Measurements from ENCODE around the gene REEP1.

The REEP1 gene

DNA sequence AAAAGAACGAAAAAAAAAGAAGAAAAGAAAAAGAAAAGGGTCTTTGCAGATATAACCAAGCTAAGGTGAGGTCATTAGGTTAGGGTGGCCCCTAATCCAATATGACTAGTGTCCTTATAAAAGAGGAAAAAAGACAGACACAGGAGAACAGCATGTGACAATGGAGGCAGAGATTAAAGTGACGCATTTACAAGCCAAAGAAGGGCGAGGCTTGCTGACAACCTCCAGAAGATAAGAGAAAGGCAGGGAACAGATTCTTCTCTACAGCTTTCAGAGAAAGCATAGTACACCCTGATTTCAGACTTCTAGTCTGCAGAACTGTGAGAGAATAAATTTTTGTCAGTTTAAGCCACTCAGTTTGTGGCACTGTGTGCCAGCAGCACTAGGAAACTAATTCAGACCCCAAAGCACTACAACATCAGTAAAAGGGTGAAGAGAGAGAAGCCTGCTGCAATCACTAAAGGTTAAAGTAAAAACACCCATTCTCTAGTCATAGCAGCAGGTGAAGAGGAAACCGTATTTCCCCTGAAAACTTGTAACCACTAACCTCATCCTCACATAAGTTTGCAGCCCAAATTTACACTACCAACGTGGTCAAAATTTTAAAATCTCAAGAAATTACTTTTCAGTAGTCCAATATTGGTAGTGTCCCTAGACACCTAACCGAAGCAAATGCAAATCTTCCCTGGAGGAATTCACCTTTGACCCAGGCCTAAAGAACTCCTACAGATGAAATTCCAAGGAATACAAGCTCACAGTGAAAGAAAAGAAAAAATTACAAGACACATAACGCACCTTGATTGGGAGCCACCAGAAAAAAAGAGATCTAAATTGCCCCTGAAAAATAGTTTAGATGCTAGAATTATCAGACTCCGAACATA, 17.5 kb downstream of the REEP1 start:
- H3K27ac ChIP-seq (ENCODE audit: low read length), result no peak overlapping the region
- no peaks in the 10 kb centered on the region for H3K4me1 ChIP-seq (ENCODE audit: control insufficient read depth, low read depth, low read length)
- H3K9me3 ChIP-seq (ENCODE audit: control insufficient read depth, low read depth, low read length), result no peaks in the 10 kb centered on the region
- H3K36me3 ChIP-seq (ENCODE audit: control insufficient read depth, low read depth, low read length), result no peaks in the 10 kb centered on the region
- H3K9ac ChIP-seq (ENCODE audit: low read length), result no peak overlapping the region
- peaks cover 6% of the 10 kb centered on the region for H3K27me3 ChIP-seq (ENCODE audit: control insufficient read depth, insufficient read depth, low read length)
- no peak overlapping the region for H3K4me3 ChIP-seq (ENCODE audit: low read length)

DNA sequence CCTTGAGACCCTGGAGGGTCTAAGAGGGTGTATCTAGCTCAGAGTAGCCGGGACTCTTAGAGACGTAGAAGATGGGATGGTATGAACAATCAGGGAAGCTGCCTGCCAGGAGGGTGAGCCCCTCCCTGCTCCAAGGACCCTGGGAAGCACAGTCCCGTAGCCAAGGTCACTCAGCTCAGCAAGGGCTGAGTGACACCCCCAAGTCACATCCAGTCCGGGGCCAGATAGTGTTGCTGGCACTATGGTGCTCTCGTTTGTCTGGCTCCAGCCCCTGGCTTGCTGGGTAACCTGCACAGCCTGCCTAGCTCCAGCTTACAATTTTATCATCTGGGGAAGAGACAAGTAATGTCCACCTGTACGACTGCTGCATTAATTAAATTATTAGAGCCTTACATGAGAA, 22.3 kb downstream of the REEP1 start:
- H3K27ac ChIP-seq (ENCODE audit: low read length), result no peak overlapping the region
- no peak overlapping the region for H3K4me3 ChIP-seq (ENCODE audit: low read length)
- H3K9ac ChIP-seq (ENCODE audit: low read length), result no peak overlapping the region
- no peaks in the 10 kb centered on the region for H3K9me3 ChIP-seq (ENCODE audit: control insufficient read depth, low read depth, low read length)
- H3K4me1 ChIP-seq (ENCODE audit: control insufficient read depth, low read depth, low read length), result no peaks in the 10 kb centered on the region
- H3K27me3 ChIP-seq (ENCODE audit: control insufficient read depth, insufficient read depth, low read length), result no peaks in the 10 kb centered on the region
- H3K36me3 ChIP-seq (ENCODE audit: control insufficient read depth, low read depth, low read length), result no peaks in the 10 kb centered on the region

DNA sequence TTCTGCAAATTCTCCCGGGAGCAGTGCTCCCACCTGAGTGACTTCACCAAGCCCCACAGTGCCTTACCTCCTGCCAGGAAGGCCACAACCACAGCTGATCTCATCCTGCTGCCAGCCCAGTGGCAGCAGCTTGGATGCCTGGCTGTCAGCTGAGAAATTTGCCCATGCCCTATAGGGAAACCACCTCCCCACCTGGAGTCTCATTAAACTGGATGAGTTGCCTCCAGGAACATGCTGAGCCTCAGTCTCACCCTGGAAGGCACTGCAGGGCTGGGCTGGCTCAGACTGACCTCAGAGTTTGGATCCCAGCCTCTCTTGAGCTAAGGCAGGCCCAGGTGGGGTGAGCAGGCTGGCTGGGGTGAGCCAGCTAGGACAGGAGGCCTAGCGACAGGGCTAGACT, 23.3 kb downstream of the REEP1 start:
- H3K36me3 ChIP-seq (ENCODE audit: control insufficient read depth, low read depth, low read length), result no peaks in the 10 kb centered on the region
- no peaks in the 10 kb centered on the region for H3K9me3 ChIP-seq (ENCODE audit: control insufficient read depth, low read depth, low read length)
- no peak overlapping the region for H3K27ac ChIP-seq (ENCODE audit: low read length)
- H3K27me3 ChIP-seq (ENCODE audit: control insufficient read depth, insufficient read depth, low read length), result no peaks in the 10 kb centered on the region
- no peak overlapping the region for H3K9ac ChIP-seq (ENCODE audit: low read length)
- H3K4me3 ChIP-seq (ENCODE audit: low read length), result no peak overlapping the region
- H3K4me1 ChIP-seq (ENCODE audit: control insufficient read depth, low read depth, low read length), result no peaks in the 10 kb centered on the region

DNA sequence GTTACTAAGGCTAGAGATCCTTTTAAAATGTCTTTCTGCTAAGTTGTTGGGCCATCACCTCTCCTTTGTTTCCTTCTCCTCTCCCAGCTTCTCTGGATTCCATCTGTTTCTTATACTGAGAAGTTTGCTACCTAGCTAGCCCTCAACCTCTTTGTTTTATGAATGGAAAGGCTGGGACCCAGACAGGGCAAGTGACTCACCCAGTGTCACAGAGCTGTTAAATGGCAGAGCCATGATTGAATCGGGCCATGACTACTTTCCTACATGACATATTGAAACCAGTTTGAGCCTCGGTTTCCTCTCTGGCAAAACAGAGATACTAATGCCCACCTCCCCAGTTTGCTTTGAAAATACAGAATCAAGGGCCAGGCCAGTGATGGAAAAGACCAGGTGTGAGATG, 24.1 kb downstream of the REEP1 start:
- H3K27ac ChIP-seq (ENCODE audit: low read length), result no peak overlapping the region
- H3K27me3 ChIP-seq (ENCODE audit: control insufficient read depth, insufficient read depth, low read length), result no peaks in the 10 kb centered on the region
- no peaks in the 10 kb centered on the region for H3K36me3 ChIP-seq (ENCODE audit: control insufficient read depth, low read depth, low read length)
- no peaks in the 10 kb centered on the region for H3K9me3 ChIP-seq (ENCODE audit: control insufficient read depth, low read depth, low read length)
- H3K4me1 ChIP-seq (ENCODE audit: control insufficient read depth, low read depth, low read length), result no peaks in the 10 kb centered on the region
- no peak overlapping the region for H3K4me3 ChIP-seq (ENCODE audit: low read length)
- no peak overlapping the region for H3K9ac ChIP-seq (ENCODE audit: low read length)

DNA sequence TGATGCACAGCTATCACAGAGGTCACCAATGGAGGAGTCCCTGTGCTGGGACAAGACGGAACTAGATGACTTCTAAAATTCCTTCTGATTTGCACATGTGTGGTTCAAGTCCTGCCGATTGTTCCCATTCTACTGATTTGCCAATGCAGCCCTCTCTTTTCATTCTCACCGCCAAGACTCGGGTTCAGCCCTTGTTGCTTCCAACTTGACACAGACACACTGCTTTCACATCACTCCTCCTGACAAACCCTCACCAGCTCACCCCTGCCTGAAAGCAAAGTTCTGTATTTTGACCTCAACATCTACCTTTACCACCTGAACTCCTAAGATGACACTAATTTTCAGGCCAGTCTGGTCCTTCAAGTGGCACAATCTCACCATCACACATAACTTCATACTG, 25.5 kb downstream of the REEP1 start:
- Histone ChIP-seq H3K4me3 (ENCODE audit: low read length) (no peak overlapping the region), H3K4me1 (ENCODE audit: control insufficient read depth, low read depth, low read length) (no peaks in the 10 kb centered on the region), H3K27me3 (ENCODE audit: control insufficient read depth, insufficient read depth, low read length) (no peaks in the 10 kb centered on the region), H3K36me3 (ENCODE audit: control insufficient read depth, low read depth, low read length) (no peaks in the 10 kb centered on the region), H3K9ac (ENCODE audit: low read length) (no peak overlapping the region), H3K9me3 (ENCODE audit: control insufficient read depth, low read depth, low read length) (no peaks in the 10 kb centered on the region), H3K27ac (ENCODE audit: low read length) (no peak overlapping the region)

DNA sequence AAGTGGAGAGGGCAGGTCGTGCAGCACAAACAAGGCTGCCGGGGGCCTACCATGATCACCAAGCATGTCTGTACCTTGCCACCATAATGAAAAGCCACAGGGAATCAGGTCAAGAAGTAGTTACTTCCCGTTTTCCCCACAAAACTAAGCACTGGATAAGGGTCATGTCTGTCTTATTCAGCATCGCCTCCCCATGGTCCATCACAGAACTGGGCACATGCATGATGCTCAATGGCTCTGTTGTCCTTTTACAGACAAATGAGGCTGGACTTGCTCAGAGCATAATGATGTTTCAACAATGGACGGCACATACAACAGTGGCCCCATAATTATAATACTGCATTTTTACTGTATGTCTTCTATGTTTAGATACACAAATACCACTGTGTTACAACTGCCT, 27.5 kb downstream of the REEP1 start:
- H3K9ac ChIP-seq (ENCODE audit: low read length), result no peak overlapping the region
- H3K9me3 ChIP-seq (ENCODE audit: control insufficient read depth, low read depth, low read length), result no peaks in the 10 kb centered on the region
- H3K27me3 ChIP-seq (ENCODE audit: control insufficient read depth, insufficient read depth, low read length), result no peaks in the 10 kb centered on the region

DNA sequence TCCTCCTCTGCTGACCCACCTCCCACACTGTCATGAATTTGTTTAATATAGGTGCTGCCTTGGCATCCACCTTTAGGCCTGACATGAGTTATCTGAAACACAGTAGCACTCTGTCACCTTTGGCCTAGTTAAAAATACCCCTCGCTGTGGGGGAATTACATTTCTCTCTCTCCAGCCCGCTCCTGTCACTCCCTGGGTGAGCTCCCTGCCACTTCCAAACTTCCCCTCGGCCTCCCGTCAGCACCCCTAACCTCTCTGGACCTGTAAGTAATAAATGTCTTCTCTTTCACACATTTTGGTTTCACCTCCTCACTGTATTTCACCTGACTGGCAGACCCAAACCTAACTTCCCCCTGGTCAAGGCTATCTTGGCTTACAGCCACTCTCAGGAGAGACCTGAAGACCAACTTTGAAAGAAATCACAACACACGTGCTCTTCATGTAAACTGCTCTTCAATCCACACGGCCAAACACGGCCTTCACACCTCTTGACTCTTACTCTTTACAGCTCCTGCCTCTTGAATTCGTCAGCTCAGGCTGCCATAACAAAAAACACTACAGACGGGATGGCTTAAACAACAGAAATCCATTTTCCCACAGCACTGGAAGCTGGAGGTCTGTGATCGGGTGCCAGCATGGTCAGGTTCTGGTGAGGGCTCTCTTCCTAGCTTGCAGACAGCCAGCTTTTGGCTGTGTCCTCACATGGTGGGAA, 28.3 kb downstream of the REEP1 start:
- Histone ChIP-seq H3K9ac (ENCODE audit: low read length) (no peak overlapping the region), H3K4me1 (ENCODE audit: control insufficient read depth, low read depth, low read length) (no peaks in the 10 kb centered on the region), H3K9me3 (ENCODE audit: control insufficient read depth, low read depth, low read length) (no peaks in the 10 kb centered on the region), H3K27me3 (ENCODE audit: control insufficient read depth, insufficient read depth, low read length) (no peaks in the 10 kb centered on the region), H3K27ac (ENCODE audit: low read length) (no peak overlapping the region), H3K4me3 (ENCODE audit: low read length) (no peak overlapping the region), H3K36me3 (ENCODE audit: control insufficient read depth, low read depth, low read length) (no peaks in the 10 kb centered on the region)

More for the DNA sequence above, 27.5 kb downstream of the REEP1 start:
- no peaks in the 10 kb centered on the region for H3K36me3 ChIP-seq (ENCODE audit: control insufficient read depth, low read depth, low read length)
- no peak overlapping the region for H3K27ac ChIP-seq (ENCODE audit: low read length)
- H3K4me1 ChIP-seq (ENCODE audit: control insufficient read depth, low read depth, low read length), result no peaks in the 10 kb centered on the region
- H3K4me3 ChIP-seq (ENCODE audit: low read length), result no peak overlapping the region

DNA sequence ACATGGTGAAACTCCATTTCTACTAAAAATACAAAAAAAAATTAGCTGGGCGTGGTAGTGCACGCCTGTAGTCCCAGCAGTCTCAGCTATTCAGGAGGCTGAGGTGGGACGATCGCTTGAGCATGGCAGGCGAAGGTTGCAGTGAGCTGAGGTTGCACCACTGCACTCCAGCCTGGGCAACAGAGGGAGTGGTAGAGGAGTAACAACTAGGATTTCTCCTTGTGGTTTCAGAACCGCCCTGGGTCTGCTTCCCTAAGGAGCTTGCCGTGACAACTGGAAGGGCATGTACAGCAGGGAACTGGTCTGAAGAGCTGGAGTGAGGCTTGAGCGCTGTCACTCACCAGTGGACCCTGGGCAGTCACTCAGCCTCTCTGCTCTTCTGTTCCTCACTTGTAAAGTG, 29.1 kb downstream of the REEP1 start:
- Histone ChIP-seq H3K9me3 (ENCODE audit: control insufficient read depth, low read depth, low read length) (no peaks in the 10 kb centered on the region), H3K4me3 (ENCODE audit: low read length) (no peak overlapping the region), H3K36me3 (ENCODE audit: control insufficient read depth, low read depth, low read length) (no peaks in the 10 kb centered on the region), H3K4me1 (ENCODE audit: control insufficient read depth, low read depth, low read length) (no peaks in the 10 kb centered on the region), H3K27me3 (ENCODE audit: control insufficient read depth, insufficient read depth, low read length) (no peaks in the 10 kb centered on the region), H3K9ac (ENCODE audit: low read length) (no peak overlapping the region), H3K27ac (ENCODE audit: low read length) (no peak overlapping the region)

DNA sequence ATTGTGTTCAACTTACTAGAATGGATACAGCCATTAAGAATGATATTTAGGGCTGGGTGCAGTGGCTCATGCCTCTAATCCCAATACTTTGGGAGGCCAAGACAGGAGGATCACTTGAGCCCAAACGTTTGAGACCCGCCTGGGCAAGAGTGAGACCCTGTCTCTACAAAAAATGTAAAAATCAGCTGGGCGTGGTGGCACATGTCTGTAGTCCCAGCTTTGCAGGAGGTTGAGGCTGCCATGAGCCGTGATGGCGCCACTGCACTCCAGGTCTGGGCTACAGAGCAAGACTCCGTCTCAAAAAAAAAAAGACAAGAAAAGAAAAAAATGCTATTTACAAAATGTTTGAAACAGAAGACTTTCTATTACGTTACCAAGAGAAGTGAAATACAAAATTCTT, 30.0 kb downstream of the REEP1 start:
- Histone ChIP-seq H3K27ac (ENCODE audit: low read length) (no peak overlapping the region), H3K4me3 (ENCODE audit: low read length) (no peak overlapping the region), H3K4me1 (ENCODE audit: control insufficient read depth, low read depth, low read length) (no peaks in the 10 kb centered on the region), H3K36me3 (ENCODE audit: control insufficient read depth, low read depth, low read length) (no peaks in the 10 kb centered on the region), H3K9me3 (ENCODE audit: control insufficient read depth, low read depth, low read length) (no peaks in the 10 kb centered on the region), H3K27me3 (ENCODE audit: control insufficient read depth, insufficient read depth, low read length) (no peaks in the 10 kb centered on the region), H3K9ac (ENCODE audit: low read length) (no peak overlapping the region)

DNA sequence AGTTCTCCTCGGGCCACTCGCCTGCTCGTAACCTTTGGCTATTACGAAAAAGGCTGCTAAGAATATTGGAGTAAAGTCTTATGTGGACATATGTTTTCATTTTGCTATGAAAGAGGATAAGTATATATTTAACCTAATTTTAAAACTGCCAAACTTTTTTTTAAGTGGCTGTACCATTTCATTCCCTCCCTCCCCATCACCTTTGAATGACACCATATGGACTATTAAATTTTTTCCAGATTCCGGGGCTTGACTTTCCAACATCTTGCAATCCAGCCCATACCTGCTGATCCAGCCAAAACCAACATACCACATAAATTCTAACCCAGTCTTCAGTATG, 31.5 kb downstream of the REEP1 start:
- Histone ChIP-seq H3K27ac (ENCODE audit: low read length) (no peak overlapping the region), H3K9ac (ENCODE audit: low read length) (no peak overlapping the region), H3K36me3 (ENCODE audit: control insufficient read depth, low read depth, low read length) (no peaks in the 10 kb centered on the region), H3K9me3 (ENCODE audit: control insufficient read depth, low read depth, low read length) (no peaks in the 10 kb centered on the region), H3K27me3 (ENCODE audit: control insufficient read depth, insufficient read depth, low read length) (no peaks in the 10 kb centered on the region), H3K4me3 (ENCODE audit: low read length) (no peak overlapping the region), H3K4me1 (ENCODE audit: control insufficient read depth, low read depth, low read length) (no peaks in the 10 kb centered on the region)

DNA sequence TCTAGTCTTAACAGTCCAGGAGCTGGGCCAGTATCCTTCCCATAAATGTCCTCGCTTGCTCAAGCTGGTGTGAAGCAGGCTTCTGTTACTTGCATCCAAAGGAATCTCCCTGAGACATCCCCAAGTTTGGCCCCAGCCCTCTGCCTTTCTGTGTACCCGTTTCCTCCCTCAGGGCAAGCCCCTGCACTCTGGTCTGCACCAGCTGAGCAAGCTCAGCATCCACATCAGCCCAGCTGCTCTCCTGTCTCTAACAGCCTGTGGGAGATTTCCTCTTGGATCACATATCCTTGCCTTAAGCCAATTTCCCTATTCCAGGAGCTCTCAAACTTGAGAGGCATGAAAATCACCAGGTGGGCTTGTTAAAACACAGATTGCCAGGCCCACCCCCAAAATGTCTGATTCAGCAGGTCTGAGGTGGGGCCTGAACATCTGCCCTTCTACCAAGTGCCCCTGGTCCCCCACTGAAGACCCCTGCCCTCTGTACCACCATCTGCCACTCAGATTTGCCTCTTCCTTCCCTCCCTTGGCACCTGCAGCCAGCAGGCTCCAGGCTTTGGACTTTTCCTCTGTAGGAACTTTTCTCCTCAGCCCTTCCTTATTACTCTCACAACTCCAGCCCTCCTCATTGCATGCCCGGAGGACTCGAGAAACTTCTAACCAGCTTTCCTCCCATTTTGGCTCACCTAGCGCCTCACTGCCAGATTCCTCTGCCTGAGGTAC, 32.1 kb downstream of the REEP1 start:
- Histone ChIP-seq H3K9ac (ENCODE audit: low read length) (no peak overlapping the region), H3K4me3 (ENCODE audit: low read length) (no peak overlapping the region), H3K27ac (ENCODE audit: low read length) (no peak overlapping the region), H3K9me3 (ENCODE audit: control insufficient read depth, low read depth, low read length) (no peaks in the 10 kb centered on the region), H3K27me3 (ENCODE audit: control insufficient read depth, insufficient read depth, low read length) (no peaks in the 10 kb centered on the region), H3K4me1 (ENCODE audit: control insufficient read depth, low read depth, low read length) (no peaks in the 10 kb centered on the region), H3K36me3 (ENCODE audit: control insufficient read depth, low read depth, low read length) (no peaks in the 10 kb centered on the region)

Data from iPS-18a (cell line).